ENCODE data around the gene ABAT. TPM values are rescaled to one million over a fixed set of nuclear protein-coding genes. Genes with fewer than 3 reads are reported as not detected.
A peak's percentile ranks its signal among the peaks of the same experiment; 100 is the strongest.
"Not testable (repeated sequence)": the region's sequence is repeated elsewhere in the genome, so short reads cannot be mapped to it uniquely, and the experiment has no call there.

ABAT gene
- total RNA-seq, 2 donors from 2014 or later = 27.0 to 40.2 TPM

DNA sequence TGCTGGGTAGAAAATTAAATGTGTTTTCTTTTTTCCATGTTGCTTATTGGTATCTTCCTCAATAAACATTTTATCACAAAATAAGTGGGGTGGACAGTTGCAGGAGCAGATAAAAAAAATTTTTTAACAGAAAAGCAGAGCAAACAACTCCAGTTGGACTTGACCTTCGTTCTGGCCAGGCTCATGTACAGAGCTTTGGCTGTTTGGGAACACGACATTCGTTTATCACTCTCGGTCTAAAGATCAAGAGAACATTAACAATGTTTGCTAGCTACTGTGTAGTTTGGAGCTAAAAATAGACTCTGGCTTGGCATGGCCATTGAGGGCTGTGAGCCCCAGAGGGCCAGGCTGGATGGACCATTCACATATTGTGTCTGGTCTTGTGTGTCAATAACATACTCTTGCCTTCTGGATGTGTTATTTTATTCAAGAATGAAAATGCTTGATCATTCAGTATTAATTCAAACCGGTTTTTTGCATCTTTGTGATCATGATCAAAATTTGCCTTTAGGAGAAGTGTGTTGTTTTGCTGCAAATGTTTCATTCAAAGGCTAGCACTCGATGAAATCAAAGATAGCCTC, 66.4 kb downstream of the ABAT start:
- DNase-seq = peak; percentile 61 to 87 (median 78)
- WGBS, 2 donors = 6 to 11% methylated on average over 6 of the region's 6 CpGs
- Histone ChIP-seq H3K9me3 (no peaks in the 10 kb centered on the region), H3K4me3 (no peak overlapping the region), H3K4me1 (peaks cover 57% of the 10 kb centered on the region), H3K36me3 (replicated peaks in 1 of 2; ENCODE audit: insufficient read depth in 1 of 2, low read depth in 2 of 2) (no peaks in the 10 kb centered on the region), H3K27me3 (no peaks in the 10 kb centered on the region), H3K27ac (peak overlapping the region; percentile 73 to 91 (median 89))
- intact Hi-C loops (cut with DNase I) = no loop called here
- peak in 1 of 7 experiments; percentile 1 for TF ChIP-seq CTCF (IDR thresholded peaks at IDR 0.05)
- peak in 1 of 3 donors; percentile 16 for TF ChIP-seq POLR2A (IDR thresholded peaks at IDR 0.05)
- ATAC-seq = peak; percentile 88

DNA sequence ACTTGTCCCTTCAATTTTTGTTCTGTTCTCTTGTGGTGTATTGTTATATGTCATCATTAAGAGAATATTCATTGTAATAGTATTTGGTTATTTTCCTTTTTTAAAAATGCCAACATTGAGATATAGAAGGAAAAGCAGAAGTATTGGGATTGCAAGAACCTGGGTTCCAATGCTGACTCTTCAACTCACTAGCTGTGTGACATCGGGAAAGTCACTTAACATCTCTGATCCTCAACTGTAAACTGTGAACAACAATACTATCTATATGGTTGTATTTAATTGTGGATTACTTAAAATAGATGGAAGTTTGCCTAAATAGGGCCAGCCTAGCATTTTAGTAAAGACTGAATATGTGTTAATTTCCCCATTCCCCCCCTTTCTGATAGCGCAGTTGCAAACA, 67.2 kb downstream of the ABAT start:
- Histone ChIP-seq H3K27ac (peak overlapping the region; percentile 59 to 91 (median 82)), H3K27me3 (no peaks in the 10 kb centered on the region), H3K9me3 (no peaks in the 10 kb centered on the region), H3K4me1 (peaks cover 51% of the 10 kb centered on the region), H3K36me3 (replicated peaks in 1 of 2; ENCODE audit: insufficient read depth in 1 of 2, low read depth in 2 of 2) (no peaks in the 10 kb centered on the region), H3K4me3 (no peak overlapping the region)
- no peak for ATAC-seq
- TF ChIP-seq CTCF (IDR thresholded peaks at IDR 0.05) (no peak), POLR2A (IDR thresholded peaks at IDR 0.05) (peak in 1 of 3 donors; percentile 1)
- no peak for DNase-seq
- 40 to 50% methylated on average over 2 of the region's 2 CpGs for WGBS, 2 donors
- intact Hi-C loops (cut with DNase I) = no loop called here

- peaks cover 47% of the 10 kb centered on the region for H3K4me1 ChIP-seq
- DNase-seq = peak; percentile 44 to 71 (median 66)
Measured at GRCh38 chr16:8742068-8742467, 67.7 kb downstream of the ABAT start.

DNA sequence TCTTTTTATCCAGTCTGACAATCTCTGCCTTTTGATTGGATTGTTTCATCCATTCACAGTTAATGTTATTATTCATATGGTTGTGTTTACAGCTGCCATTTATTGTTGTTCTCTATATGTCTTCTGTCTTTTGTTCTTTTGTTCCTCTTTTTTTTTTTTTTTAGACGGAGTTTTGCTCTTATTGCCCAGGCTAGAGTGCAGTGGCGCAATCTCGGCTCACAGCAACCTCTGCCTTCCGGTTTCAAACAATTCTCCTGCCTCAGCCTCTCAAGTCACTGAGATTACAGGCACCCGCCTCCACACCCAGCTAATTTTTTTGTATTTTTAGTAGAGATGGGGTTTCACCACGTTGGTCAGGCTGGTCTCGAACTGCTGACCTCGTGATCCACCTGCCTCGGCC, 74.5 kb downstream of the ABAT start:
- H3K36me3 ChIP-seq (replicated peaks in 1 of 2; ENCODE audit: insufficient read depth in 1 of 2, low read depth in 2 of 2); intact Hi-C loops (cut with DNase I); H3K4me3 ChIP-seq; H3K27me3 ChIP-seq; ATAC-seq; H3K27ac ChIP-seq; DNase-seq; H3K9me3 ChIP-seq: not testable (repeated sequence)
- WGBS, 2 donors = 85 to 96% methylated on average over 9 of the region's 9 CpGs
- H3K4me1 ChIP-seq = peaks cover 29% of the 10 kb centered on the region

More at GRCh38 chr16:8742068-8742467, 67.7 kb downstream of the ABAT start:
- peak in 1 of 3 donors; percentile 14 for TF ChIP-seq POLR2A (IDR thresholded peaks at IDR 0.05)
- TF ChIP-seq CTCF (IDR thresholded peaks at IDR 0.05) = no peak
- Histone ChIP-seq H3K4me3 (no peak overlapping the region), H3K36me3 (replicated peaks in 1 of 2; ENCODE audit: insufficient read depth in 1 of 2, low read depth in 2 of 2) (no peaks in the 10 kb centered on the region), H3K27ac (peak overlapping the region; percentile 59 to 91 (median 82)), H3K9me3 (no peaks in the 10 kb centered on the region), H3K27me3 (no peaks in the 10 kb centered on the region)
- intact Hi-C loops (cut with DNase I) = no loop called here
- 28 to 33% methylated on average over 7 to 8 of the region's 8 CpGs for WGBS, 2 donors
- ATAC-seq = peak; percentile 58

DNA sequence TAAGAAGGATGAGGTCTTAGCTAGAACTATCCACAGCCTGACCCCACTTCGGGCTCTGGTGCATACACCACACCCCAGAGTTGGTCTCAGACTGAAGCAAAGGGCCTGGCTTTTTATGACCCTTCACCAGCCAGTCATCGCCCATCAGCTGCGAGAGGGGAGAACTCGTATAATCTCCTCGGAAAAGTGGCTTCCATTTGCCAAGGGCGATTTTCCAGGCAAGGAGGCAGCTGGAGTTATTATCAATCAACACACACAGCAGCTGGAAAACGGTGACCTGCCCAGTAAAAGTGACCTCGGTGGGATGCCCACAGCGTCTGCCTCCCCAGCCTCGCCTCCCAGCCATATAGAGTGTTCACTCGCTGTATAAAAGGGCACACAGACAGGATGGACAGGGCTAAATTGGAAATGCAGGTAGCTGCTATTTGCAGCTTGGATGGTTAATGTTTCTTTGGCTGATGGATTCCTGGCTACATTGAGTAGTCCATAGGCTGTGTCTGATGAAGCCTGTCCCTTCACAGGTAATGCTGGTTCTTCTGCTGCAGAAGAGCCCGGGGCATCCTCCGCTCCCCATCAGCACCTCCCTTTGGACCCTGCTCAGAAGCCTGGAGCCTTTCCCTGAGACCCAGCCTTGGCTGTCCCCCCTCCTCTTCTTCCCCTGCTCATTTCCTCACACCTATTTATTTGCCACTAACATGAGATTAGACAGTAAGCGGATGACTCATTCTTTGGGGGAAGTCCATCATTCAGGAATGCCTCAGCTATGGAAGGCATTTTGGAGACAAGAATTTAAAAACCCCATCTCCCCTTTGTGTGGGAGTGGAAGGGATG, 77.3 kb downstream of the ABAT start:
- no peaks in the 10 kb centered on the region for H3K27me3 ChIP-seq
- H3K4me1 ChIP-seq = peaks cover 33% of the 10 kb centered on the region
- no peaks in the 10 kb centered on the region for H3K9me3 ChIP-seq
- peak overlapping the region; percentile 47 to 75 (median 54) for H3K27ac ChIP-seq
- H3K36me3 ChIP-seq (replicated peaks in 1 of 2; ENCODE audit: insufficient read depth in 1 of 2, low read depth in 2 of 2) = no peaks in the 10 kb centered on the region
- TF ChIP-seq CTCF (IDR thresholded peaks at IDR 0.05) = no peak
- TF ChIP-seq POLR2A (IDR thresholded peaks at IDR 0.05) = no peak
- peak; percentile 81 for ATAC-seq
- no peak overlapping the region for H3K4me3 ChIP-seq
- DNase-seq = peak in 3 of 4 donors; percentile 25 to 47 (median 32)
- 42 to 51% methylated on average over 13 to 14 of the region's 14 CpGs for WGBS, 2 donors
- intact Hi-C loops (cut with DNase I) = no loop called here
